ENCODE data around the gene NSD2. TPM values are rescaled to one million over a fixed set of nuclear protein-coding genes. Genes with fewer than 3 reads are reported as not detected.
A peak's percentile ranks its signal among the peaks of the same experiment; 100 is the strongest.
"Not testable (repeated sequence)": the region's sequence is repeated elsewhere in the genome, so short reads cannot be mapped to it uniquely, and the experiment has no call there.

The NSD2 gene
- total and polyA plus RNA-seq, 5 experiments from 2014 or later, result 3.8 to 37.4 (median 5.4) TPM

DNA sequence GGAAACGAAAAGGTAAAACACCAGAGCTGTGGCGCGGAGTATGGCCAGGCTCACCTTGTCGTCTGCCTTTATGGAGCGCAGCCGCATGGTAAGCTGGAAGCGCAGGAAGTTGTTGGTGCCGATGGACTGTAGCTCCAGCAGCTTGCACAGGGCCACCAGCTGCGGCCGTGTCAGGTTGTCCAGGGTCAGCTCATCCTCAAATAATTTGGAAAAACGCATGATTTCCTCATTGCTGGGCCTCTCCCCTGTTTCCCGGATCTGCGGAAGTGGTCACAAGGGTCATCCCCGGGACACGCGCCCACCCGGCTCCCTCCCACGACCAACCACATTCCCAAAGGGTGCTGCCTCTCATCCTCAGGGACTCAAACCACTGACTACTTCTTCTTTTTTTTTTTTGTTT, 38.5 kb upstream of the NSD2 start:
- DNase-seq, result no peak
- no peak overlapping the region for H3K4me3 Mint-ChIP-seq
- peaks cover 4 to 75% (median 20%) of the 10 kb centered on the region in 3 donors for H3K36me3 Mint-ChIP-seq
- POLR2A ChIA-PET, result no interaction called here
- peaks cover 0 to 19% (median 5%) of the 10 kb centered on the region in 4 donors for H3K4me1 Mint-ChIP-seq
- H3K9me3 Mint-ChIP-seq, result no peaks in the 10 kb centered on the region
- ATAC-seq, result no peak
- no peak overlapping the region for H3K27ac Mint-ChIP-seq
- H3K27me3 Mint-ChIP-seq, result no peaks in the 10 kb centered on the region

DNA sequence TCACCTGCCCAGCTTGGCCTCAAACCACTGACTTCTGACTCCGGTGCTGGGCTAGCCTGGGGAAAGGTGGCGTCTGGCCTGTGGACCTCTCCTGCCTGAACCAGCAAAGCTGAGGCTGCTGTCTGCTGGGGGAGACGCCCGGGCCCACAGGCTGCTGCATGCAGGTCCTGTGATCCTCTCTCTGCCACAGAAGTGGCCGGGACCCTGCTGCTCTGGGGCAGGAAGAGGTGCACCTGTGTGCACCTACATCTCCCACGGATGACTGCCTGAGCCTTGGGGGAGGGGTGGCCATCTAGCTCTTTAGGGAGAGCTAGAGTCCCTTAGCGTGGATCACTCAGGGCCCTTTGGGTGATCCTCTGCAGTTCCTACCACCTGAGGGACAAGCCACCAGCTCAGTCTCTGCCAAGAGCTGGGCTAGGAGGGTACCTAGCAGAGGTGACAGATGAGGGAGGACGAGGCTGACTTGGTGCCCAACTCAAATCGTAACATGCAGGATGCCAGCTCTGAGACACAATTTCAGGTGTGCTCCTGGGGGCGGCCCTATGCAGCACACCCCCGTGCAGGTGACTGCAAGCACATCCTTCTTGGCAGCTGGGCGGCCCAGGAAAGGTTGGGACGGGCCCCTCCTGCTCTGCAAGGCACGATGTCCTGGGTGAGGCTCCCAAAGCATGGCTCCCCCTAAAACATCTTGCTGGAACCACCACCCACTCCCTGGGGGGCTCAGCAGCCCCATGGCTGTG, 37.7 kb upstream of the NSD2 start:
- no peaks in the 10 kb centered on the region for H3K27me3 Mint-ChIP-seq
- no peak for DNase-seq
- H3K9me3 Mint-ChIP-seq, result no peaks in the 10 kb centered on the region
- H3K27ac Mint-ChIP-seq, result peak overlapping the region in 2 of 10 donors; percentile 28 to 45
- H3K36me3 Mint-ChIP-seq, result peaks cover 4 to 80% (median 20%) of the 10 kb centered on the region in 3 donors
- H3K4me1 Mint-ChIP-seq, result peaks cover 0 to 19% (median 5%) of the 10 kb centered on the region in 4 donors
- POLR2A ChIA-PET, result no interaction called here
- ATAC-seq, result no peak
- no peak overlapping the region for H3K4me3 Mint-ChIP-seq

DNA sequence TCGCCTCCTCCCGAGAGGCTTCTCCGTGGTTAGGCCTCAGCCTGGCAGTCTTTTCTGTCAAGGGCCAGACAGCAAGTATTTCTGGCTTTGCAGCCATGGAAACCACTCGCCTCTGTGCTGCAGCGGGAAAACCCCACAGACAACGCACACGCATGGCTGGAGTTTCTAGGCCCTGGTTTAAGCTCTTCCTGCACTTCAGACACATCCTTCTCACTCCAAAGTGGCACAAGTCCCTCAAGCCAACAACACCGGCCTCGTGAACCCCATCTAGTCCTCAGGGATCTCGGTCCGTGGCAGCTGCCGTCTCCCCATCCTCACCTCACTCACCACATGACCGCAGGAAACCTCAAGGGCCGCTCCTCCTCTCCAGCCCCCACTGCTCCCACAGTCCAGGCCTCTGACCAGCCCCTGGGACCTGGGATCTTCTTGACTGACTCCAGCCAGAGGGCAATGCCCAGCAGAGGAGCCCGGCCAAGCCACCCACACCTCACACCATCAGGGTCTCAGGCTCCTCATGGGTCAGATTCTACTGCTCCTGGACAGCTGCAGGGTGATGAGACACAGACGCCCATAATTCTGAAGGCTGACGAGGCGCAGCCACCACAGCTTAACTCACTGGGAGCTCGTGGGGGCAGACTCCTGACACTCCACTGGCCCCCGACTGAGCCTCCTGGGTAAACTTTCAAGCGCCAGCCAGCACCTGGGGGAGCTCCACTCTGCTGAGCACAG, 37.0 kb upstream of the NSD2 start:
- POLR2A ChIA-PET, result no interaction called here
- peak overlapping the region in 1 of 10 donors; percentile 66 for H3K27ac Mint-ChIP-seq
- H3K4me3 Mint-ChIP-seq, result no peak overlapping the region

DNA sequence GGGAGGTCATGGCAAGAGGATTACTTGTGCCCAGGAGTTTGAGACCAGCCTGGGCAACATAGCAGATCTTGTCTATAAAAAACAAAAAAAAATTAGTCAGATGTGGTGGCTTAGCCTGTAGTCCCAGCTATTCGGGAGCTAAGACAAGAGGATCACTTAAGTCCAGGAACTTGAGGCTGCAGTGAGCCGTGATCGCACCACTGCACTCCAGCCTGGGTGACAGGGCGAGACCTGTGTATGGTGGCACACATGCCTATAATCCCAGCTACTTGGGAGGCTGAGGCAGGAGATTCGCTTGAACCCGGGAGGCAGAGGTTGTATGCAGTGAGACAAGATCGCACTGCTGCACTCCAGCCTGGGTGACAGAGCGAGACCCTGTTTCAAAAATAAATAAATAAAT, 35.4 kb upstream of the NSD2 start:
- not testable (repeated sequence) for H3K4me3 Mint-ChIP-seq, H3K9me3 Mint-ChIP-seq, H3K27me3 Mint-ChIP-seq, ATAC-seq, H3K27ac Mint-ChIP-seq, DNase-seq
- POLR2A ChIA-PET, result interaction anchor here (0.5 kb wide), 1 partner anchor 9 kb away, joined by 4 read pairs; no protein-coding TSS in a partner anchor
- H3K4me1 Mint-ChIP-seq, result peaks cover 5 to 13% (median 9%) of the 10 kb centered on the region in 4 donors
- peaks cover 0 to 84% (median 14%) of the 10 kb centered on the region in 3 donors for H3K36me3 Mint-ChIP-seq

More for the DNA sequence above, 37.0 kb upstream of the NSD2 start:
- no peaks in the 10 kb centered on the region for H3K9me3 Mint-ChIP-seq
- peaks cover 3 to 19% (median 8%) of the 10 kb centered on the region in 4 donors for H3K4me1 Mint-ChIP-seq
- no peak for DNase-seq
- H3K36me3 Mint-ChIP-seq, result peaks cover 4 to 86% (median 21%) of the 10 kb centered on the region in 3 donors
- H3K27me3 Mint-ChIP-seq, result no peaks in the 10 kb centered on the region
- peak in 1 of 2 donors; percentile 28 for ATAC-seq

DNA sequence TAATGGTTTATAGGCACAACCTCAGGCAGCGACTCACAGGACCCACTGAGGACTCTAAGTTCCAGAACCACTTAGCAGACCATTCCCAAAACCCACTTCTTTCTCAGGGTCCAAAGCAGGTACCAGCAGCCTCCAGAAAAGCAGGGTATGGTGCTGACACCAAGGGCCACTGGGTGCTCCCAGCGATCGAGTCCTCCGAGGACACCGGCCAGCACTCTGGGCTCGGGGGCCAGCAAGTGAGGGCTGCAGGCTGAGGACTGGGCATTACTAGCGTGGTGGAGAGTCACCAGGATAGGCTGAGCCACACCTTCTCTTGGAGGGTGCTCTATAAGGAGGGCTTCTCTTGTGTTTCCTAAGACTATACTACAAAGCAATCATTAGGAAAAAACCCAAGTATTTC, 34.5 kb upstream of the NSD2 start:
- no peak for DNase-seq
- H3K27me3 Mint-ChIP-seq, result no peaks in the 10 kb centered on the region
- ATAC-seq, result no peak
- peaks cover 8 to 15% (median 12%) of the 10 kb centered on the region in 4 donors for H3K4me1 Mint-ChIP-seq
- no peak overlapping the region for H3K4me3 Mint-ChIP-seq
- POLR2A ChIA-PET, result no interaction called here
- H3K36me3 Mint-ChIP-seq, result peaks cover 0 to 86% (median 13%) of the 10 kb centered on the region in 3 donors
- H3K27ac Mint-ChIP-seq, result no peak overlapping the region
- H3K9me3 Mint-ChIP-seq, result no peaks in the 10 kb centered on the region

DNA sequence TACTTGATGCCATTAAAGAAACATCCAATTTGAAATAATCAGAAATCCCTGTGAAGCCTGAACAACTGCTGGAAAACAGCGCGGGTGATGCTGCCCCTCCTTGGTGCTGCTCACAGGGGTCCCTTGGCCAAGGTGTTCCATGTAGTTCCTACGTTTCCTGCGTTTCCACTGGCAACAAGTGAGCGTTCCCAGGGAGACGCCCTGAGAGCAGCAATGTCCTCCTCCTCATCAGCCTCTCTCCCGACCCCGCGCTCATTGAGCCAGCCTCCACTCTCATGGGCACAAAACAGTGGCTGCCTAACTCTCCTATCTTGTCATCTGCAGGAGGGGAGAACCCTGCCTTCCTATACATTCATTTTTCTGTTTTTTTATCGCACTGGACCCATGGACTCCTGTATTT, 34.1 kb upstream of the NSD2 start:
- no peaks in the 10 kb centered on the region for H3K27me3 Mint-ChIP-seq
- DNase-seq, result no peak
- H3K9me3 Mint-ChIP-seq, result no peaks in the 10 kb centered on the region

DNA sequence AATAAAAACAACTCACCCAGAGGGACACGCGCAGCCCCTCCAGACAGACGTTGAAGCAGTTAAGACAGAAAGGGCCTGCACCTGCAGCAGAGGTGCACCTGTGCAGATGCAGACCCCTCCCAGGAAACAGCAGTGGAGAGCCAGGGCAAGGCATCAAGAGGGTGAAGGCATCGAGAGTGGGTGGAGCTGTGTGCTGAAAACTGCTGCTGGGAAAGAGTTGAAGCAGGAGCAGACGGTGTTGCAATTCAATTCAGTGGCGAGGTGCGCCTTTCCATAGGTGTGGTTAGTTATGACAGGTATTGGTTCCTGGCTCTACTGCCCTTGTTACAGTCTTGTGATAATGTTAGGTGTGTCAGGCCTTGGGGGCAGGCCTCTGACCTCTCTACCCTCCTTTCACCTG, 31.9 kb upstream of the NSD2 start:
- Mint-ChIP-seq H3K9me3 (no peaks in the 10 kb centered on the region), H3K4me1 (peaks cover 6 to 34% (median 21%) of the 10 kb centered on the region in 4 donors), H3K36me3 (peaks cover 0 to 85% (median 8%) of the 10 kb centered on the region in 3 donors), H3K4me3 (no peak overlapping the region), H3K27ac (no peak overlapping the region), H3K27me3 (no peaks in the 10 kb centered on the region)
- DNase-seq (no peak), ATAC-seq (no peak)
- POLR2A ChIA-PET, result interaction anchor here (0.9 kb wide), 1 partner anchor 31 kb away, joined by 3 read pairs; no protein-coding TSS in a partner anchor

More for the DNA sequence above, 34.1 kb upstream of the NSD2 start:
- no peak overlapping the region for H3K27ac Mint-ChIP-seq
- no peak overlapping the region for H3K4me3 Mint-ChIP-seq
- POLR2A ChIA-PET, result no interaction called here
- H3K36me3 Mint-ChIP-seq, result peaks cover 0 to 83% (median 11%) of the 10 kb centered on the region in 3 donors
- no peak for ATAC-seq
- H3K4me1 Mint-ChIP-seq, result peaks cover 10 to 19% (median 13%) of the 10 kb centered on the region in 4 donors

DNA sequence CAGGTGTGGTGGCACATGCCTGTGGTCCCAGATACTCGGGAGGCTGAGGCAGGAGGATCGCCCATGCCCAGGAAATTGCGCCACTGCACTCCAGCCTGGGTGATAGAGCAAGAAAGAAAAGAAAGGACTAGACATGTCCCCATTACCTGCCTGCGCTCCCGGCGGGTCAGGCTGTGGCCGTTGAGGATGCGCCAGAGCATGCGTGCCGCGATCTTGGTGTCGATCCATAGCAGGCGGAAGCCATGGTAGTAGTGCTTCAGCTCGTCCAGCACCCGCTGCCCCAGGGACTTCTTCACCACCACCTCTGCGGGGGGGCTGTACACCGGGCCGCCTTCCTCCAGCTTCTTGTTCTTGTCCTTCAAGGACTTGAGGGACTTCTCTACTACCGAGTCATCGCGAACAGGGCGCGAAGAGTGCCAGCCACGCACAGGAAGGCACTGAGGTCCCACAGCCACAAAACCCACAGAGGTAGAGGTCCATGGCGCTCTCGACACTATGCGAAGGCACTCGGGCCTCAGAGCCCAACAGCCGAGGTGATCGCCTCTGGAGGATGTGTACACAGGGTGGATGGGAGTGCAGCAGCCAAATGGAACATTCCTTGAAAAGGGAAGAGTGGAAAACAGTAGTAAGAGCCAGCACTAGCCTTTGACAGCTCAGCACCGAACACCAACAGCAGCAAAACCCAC, 29.8 kb upstream of the NSD2 start:
- Mint-ChIP-seq H3K27ac (peak overlapping the region in 3 of 10 donors; percentile 20 to 70 (median 51)), H3K36me3 (peaks cover 0 to 83% (median 4%) of the 10 kb centered on the region in 3 donors), H3K9me3 (no peaks in the 10 kb centered on the region), H3K4me1 (peaks cover 3 to 34% (median 19%) of the 10 kb centered on the region in 4 donors), H3K27me3 (no peaks in the 10 kb centered on the region), H3K4me3 (no peak overlapping the region)
- POLR2A ChIA-PET, result no interaction called here
- DNase-seq, result no peak
- no peak for ATAC-seq

DNA sequence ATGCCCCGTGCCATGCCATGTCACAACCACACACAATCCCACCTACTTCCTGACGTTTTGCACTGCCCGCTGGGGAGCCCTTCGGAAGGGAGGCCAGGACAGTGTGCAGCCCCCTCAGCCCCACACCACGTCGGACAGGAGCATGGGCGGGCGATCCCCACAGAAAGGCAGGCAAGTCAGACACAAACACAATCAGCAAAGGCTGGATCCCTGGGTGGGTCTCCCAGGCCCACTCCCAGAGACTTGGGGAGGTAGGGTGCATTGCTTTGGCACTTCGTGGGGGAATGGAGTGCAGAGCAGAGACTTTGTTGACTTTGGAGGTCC, 29.3 kb upstream of the NSD2 start:
- Mint-ChIP-seq H3K36me3 (peaks cover 0 to 83% (median 6%) of the 10 kb centered on the region in 3 donors), H3K4me3 (no peak overlapping the region), H3K27me3 (no peaks in the 10 kb centered on the region), H3K9me3 (no peaks in the 10 kb centered on the region), H3K27ac (peak overlapping the region in 3 of 10 donors; percentile 51 to 87 (median 63)), H3K4me1 (peaks cover 3 to 34% (median 18%) of the 10 kb centered on the region in 4 donors)
- DNase-seq (no peak), ATAC-seq (no peak)
- POLR2A ChIA-PET, result no interaction called here

DNA sequence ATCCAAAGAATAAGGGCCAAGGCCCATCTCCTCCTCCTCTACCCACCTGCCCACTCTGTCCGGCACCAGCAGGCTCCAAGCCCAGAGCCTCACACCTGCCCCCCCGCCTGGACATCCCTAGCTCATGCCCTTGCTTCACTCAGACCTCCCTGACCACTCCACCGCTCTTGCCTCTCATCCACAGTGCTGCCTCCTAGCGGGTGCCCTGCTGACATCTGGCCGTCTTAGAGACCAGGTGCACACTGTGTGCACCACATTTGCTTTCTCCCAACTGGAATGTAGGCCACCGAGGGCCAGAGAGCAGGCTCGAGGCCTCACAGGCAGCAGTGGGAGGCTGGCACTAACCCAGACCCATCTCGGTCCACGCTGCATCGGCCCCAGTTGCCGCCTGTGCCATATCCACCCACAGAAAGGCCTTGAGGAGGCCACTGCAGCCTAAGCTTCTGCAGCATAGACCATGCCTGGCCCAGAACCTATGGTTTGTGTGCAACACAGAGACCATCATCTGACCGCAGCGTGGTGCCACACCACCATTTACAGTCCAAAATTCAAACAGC, 28.8 kb upstream of the NSD2 start:
- no peaks in the 10 kb centered on the region for H3K9me3 Mint-ChIP-seq
- ATAC-seq (no peak), DNase-seq (no peak)
- POLR2A ChIA-PET, result no interaction called here
- no peaks in the 10 kb centered on the region for H3K27me3 Mint-ChIP-seq
- H3K36me3 Mint-ChIP-seq, result peaks cover 0 to 83% (median 8%) of the 10 kb centered on the region in 3 donors
- H3K27ac Mint-ChIP-seq, result peak overlapping the region in 2 of 10 donors; percentile 63 to 87
- peaks cover 3 to 34% (median 17%) of the 10 kb centered on the region in 4 donors for H3K4me1 Mint-ChIP-seq
- no peak overlapping the region for H3K4me3 Mint-ChIP-seq

DNA sequence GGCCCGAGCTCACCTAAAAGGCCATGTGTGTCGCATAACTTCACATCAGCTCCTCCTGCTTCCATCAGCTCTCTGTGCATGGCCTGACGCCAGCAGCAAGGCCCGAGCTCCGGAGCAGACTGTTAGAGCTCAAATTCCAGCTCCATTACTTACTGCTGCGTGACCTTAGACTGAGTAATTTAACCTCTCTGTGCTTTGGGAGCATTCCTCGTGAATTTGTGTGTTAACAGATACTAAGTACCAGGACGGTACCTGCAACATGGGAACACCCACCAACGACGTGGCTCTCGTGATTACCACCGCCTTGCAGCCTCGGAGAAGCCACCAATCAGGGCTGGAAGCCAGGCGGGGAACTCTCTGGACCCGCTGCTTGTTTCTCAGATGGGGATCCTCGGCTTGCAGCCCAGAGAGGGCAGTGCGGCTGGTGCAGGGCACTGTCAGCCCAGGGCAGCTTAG, 28.2 kb upstream of the NSD2 start:
- H3K4me3 Mint-ChIP-seq, result no peak overlapping the region
- DNase-seq (no peak), ATAC-seq (no peak)
- no peaks in the 10 kb centered on the region for H3K9me3 Mint-ChIP-seq
- POLR2A ChIA-PET, result no interaction called here
- H3K4me1 Mint-ChIP-seq, result peaks cover 3 to 34% (median 17%) of the 10 kb centered on the region in 4 donors
- no peaks in the 10 kb centered on the region for H3K27me3 Mint-ChIP-seq
- H3K27ac Mint-ChIP-seq, result no peak overlapping the region
- peaks cover 0 to 85% (median 9%) of the 10 kb centered on the region in 3 donors for H3K36me3 Mint-ChIP-seq

DNA sequence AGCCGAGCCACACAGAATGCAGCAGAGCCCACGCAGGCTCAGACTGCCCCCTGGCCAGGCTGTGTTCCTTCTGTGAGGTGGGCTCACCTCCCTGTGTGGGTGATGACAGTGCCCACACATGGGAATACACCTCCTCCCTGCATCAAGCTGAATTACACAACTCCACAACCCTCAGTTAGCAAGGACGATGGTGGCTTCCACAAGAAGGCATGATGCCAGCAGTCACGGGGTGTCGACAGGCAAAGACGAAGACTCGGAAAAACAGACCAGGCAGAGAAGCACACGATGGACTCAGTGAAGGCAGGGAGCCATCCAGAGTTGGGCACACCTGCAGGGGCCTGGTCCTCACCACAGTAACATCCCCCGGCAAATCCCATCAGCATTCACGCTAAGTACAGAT, 27.3 kb upstream of the NSD2 start:
- H3K27me3 Mint-ChIP-seq, result no peaks in the 10 kb centered on the region
- H3K36me3 Mint-ChIP-seq, result peaks cover 0 to 80% (median 12%) of the 10 kb centered on the region in 3 donors
- no peaks in the 10 kb centered on the region for H3K9me3 Mint-ChIP-seq
- DNase-seq (no peak), ATAC-seq (no peak)
- H3K4me3 Mint-ChIP-seq, result no peak overlapping the region
- peaks cover 6 to 34% (median 19%) of the 10 kb centered on the region in 4 donors for H3K4me1 Mint-ChIP-seq
- no peak overlapping the region for H3K27ac Mint-ChIP-seq
- POLR2A ChIA-PET, result no interaction called here
